ENCODE data around the gene MRPS22. TPM values are rescaled to one million over a fixed set of nuclear protein-coding genes. Genes with fewer than 3 reads are reported as not detected.
A peak's percentile ranks its signal among the peaks of the same experiment; 100 is the strongest.

MRPS22 gene
- total RNA-seq, 1 donor from 2014 or later = 40.4 TPM

- peaks cover 71% of the 10 kb centered on the region for H3K79me2 ChIP-seq (ENCODE audit: insufficient read depth, low read length)
- H3K27me3 Mint-ChIP-seq (ENCODE audit: low read depth, unreplicated experiment) = no peaks in the 10 kb centered on the region
- H4K20me1 ChIP-seq (ENCODE audit: insufficient read depth, low read length) = peaks cover 54% of the 10 kb centered on the region
- H3K4me2 ChIP-seq (ENCODE audit: low read length) = peak overlapping the region; percentile 87
- H3K36me3 ChIP-seq (ENCODE audit: insufficient read depth, low read length) = peaks cover 6% of the 10 kb centered on the region
- no peak overlapping the region for H3K27ac ChIP-seq (ENCODE audit: low read depth, low read length)
- H3K27ac Mint-ChIP-seq (ENCODE audit: unreplicated experiment) = peak overlapping the region; percentile 100
- H3K4me3 ChIP-seq (ENCODE audit: insufficient read depth, low read depth, low read length) = peak overlapping the region; percentile 100
- no peaks in the 10 kb centered on the region for H3K27me3 ChIP-seq (ENCODE audit: insufficient read depth, low read length)
- peak overlapping the region; percentile 97 for H3K4me3 Mint-ChIP-seq (ENCODE audit: unreplicated experiment)
- H3K9me3 Mint-ChIP-seq (ENCODE audit: unreplicated experiment) = no peaks in the 10 kb centered on the region
- TF ChIP-seq CTCF (IDR thresholded peaks at IDR 0.05; ENCODE audit: insufficient read depth, low read depth, low read length) (no peak), EZH2 (IDR thresholded peaks at IDR 0.05; ENCODE audit: insufficient read depth, low read length) (no peak)
- peak overlapping the region; percentile 100 for H3K9ac ChIP-seq (ENCODE audit: low read length)
- H2AFZ ChIP-seq (ENCODE audit: low read depth, low read length) = no peak overlapping the region
- H3K9me3 ChIP-seq (ENCODE audit: insufficient read depth, low read depth, low read length) = no peaks in the 10 kb centered on the region
- FAIRE-seq = no peak
- H3K4me1 ChIP-seq (ENCODE audit: insufficient read depth, low read length) = peaks cover 9% of the 10 kb centered on the region
- H3K36me3 Mint-ChIP-seq (ENCODE audit: low read depth, unreplicated experiment) = peaks cover 6% of the 10 kb centered on the region
- no peak for DNase-seq (ENCODE audit: low read depth)
- H3K4me1 Mint-ChIP-seq (ENCODE audit: low read depth, unreplicated experiment) = peaks cover 31% of the 10 kb centered on the region
Observed at GRCh38 chr3:139388077-139388476, 44.3 kb downstream of the MRPS22 start.

GRCh38 chr3:139388821-139389551 is 45.2 kb downstream of the MRPS22 start:
- no peaks in the 10 kb centered on the region for H3K27me3 ChIP-seq (ENCODE audit: insufficient read depth, low read length)
- H4K20me1 ChIP-seq (ENCODE audit: insufficient read depth, low read length) = peaks cover 45% of the 10 kb centered on the region
- no peaks in the 10 kb centered on the region for H3K9me3 ChIP-seq (ENCODE audit: insufficient read depth, low read depth, low read length)
- H3K4me2 ChIP-seq (ENCODE audit: low read length) = peak overlapping the region; percentile 87
- peaks cover 9% of the 10 kb centered on the region for H3K4me1 ChIP-seq (ENCODE audit: insufficient read depth, low read length)
- no peaks in the 10 kb centered on the region for H3K27me3 Mint-ChIP-seq (ENCODE audit: low read depth, unreplicated experiment)
- peaks cover 6% of the 10 kb centered on the region for H3K36me3 Mint-ChIP-seq (ENCODE audit: low read depth, unreplicated experiment)
- H3K27ac Mint-ChIP-seq (ENCODE audit: unreplicated experiment) = peak overlapping the region; percentile 100
- H3K9ac ChIP-seq (ENCODE audit: low read length) = peak overlapping the region; percentile 100
- H2AFZ ChIP-seq (ENCODE audit: low read depth, low read length) = peak overlapping the region; percentile 83
- H3K4me1 Mint-ChIP-seq (ENCODE audit: low read depth, unreplicated experiment) = peaks cover 28% of the 10 kb centered on the region
- peak overlapping the region; percentile 97 for H3K4me3 Mint-ChIP-seq (ENCODE audit: unreplicated experiment)
- DNase-seq (ENCODE audit: low read depth) (no peak), FAIRE-seq (no peak)
- peak overlapping the region; percentile 99 for H3K27ac ChIP-seq (ENCODE audit: low read depth, low read length)
- H3K36me3 ChIP-seq (ENCODE audit: insufficient read depth, low read length) = peaks cover 2% of the 10 kb centered on the region
- peaks cover 61% of the 10 kb centered on the region for H3K79me2 ChIP-seq (ENCODE audit: insufficient read depth, low read length)
- no peak for TF ChIP-seq EZH2 (IDR thresholded peaks at IDR 0.05; ENCODE audit: insufficient read depth, low read length)
- no peak for TF ChIP-seq CTCF (IDR thresholded peaks at IDR 0.05; ENCODE audit: insufficient read depth, low read depth, low read length)
- H3K9me3 Mint-ChIP-seq (ENCODE audit: unreplicated experiment) = no peaks in the 10 kb centered on the region
- peak overlapping the region; percentile 100 for H3K4me3 ChIP-seq (ENCODE audit: insufficient read depth, low read depth, low read length)

Data from astrocyte (in vitro differentiated cells and primary cell).